Measurements from ENCODE around the gene OR12D1. TPM values are rescaled to one million over a fixed set of nuclear protein-coding genes. Genes with fewer than 3 reads are reported as not detected.

Gene OR12D1
- polyA plus RNA-seq, 5 donors, result not detected

GRCh38 chr6:29465279-29465678, 50.6 kb downstream of the OR12D1 start:
- DNase-seq, result no peak

GRCh38 chr6:29465801-29466200, 51.1 kb downstream of the OR12D1 start:
- DNase-seq, result no peak

- DNase-seq, result no peak
Measured at GRCh38 chr6:29466241-29466640, 51.5 kb downstream of the OR12D1 start.

Other genes with a start within 250 kb of the OR12D1 start
- gene OR2J2, start 244.0 kb upstream of the OR12D1 start, polyA plus RNA-seq (ENCODE audit: insufficient read depth in 1 of 5, insufficient read length in 5 of 5, low replicate concordance in 1 of 5), result not detected
- gene OR14J1, start 113.2 kb upstream of the OR12D1 start, polyA plus RNA-seq (ENCODE audit: insufficient read depth in 1 of 5, insufficient read length in 5 of 5, low replicate concordance in 1 of 5), result under 1 TPM; 0.05 to 0.12 (median 0.07) TPM
- gene OR5V1, start 46.1 kb upstream of the OR12D1 start, polyA plus RNA-seq (ENCODE audit: insufficient read depth in 1 of 5, insufficient read length in 5 of 5, low replicate concordance in 1 of 5), result not detected
- gene OR12D3, start 39.6 kb upstream of the OR12D1 start, polyA plus RNA-seq (ENCODE audit: insufficient read depth in 1 of 5, insufficient read length in 5 of 5, low replicate concordance in 1 of 5), result not detected
- gene OR12D2, start 19.3 kb upstream of the OR12D1 start, polyA plus RNA-seq (ENCODE audit: insufficient read depth in 1 of 5, insufficient read length in 5 of 5, low replicate concordance in 1 of 5), result not detected
- gene OR10C1, start 24.4 kb downstream of the OR12D1 start, polyA plus RNA-seq (ENCODE audit: insufficient read depth in 1 of 5, insufficient read length in 5 of 5, low replicate concordance in 1 of 5), result not detected
- gene OR11A1, start 42.1 kb downstream of the OR12D1 start, polyA plus RNA-seq (ENCODE audit: insufficient read depth in 1 of 5, insufficient read length in 5 of 5, low replicate concordance in 1 of 5), result not detected
- gene OR2H1, start 42.2 kb downstream of the OR12D1 start, polyA plus RNA-seq (ENCODE audit: insufficient read depth in 1 of 5, insufficient read length in 5 of 5, low replicate concordance in 1 of 5), result not detected
- not detected for gene MAS1L, start 73.0 kb downstream of the OR12D1 start, polyA plus RNA-seq (ENCODE audit: insufficient read depth in 1 of 5, insufficient read length in 5 of 5, low replicate concordance in 1 of 5)
- gene UBD, start 144.8 kb downstream of the OR12D1 start, polyA plus RNA-seq (ENCODE audit: insufficient read depth in 1 of 5, insufficient read length in 5 of 5, low replicate concordance in 1 of 5), result 1 to 10 TPM in 3 of 5 donors, under 1 TPM in 2; 0.68 to 2.8 (median 1.6) TPM
- under 1 TPM in 4 of 5 donors, not detected in 1; 0.07 to 0.20 (median 0.17) TPM for gene OR2H2, start 170.2 kb downstream of the OR12D1 start, polyA plus RNA-seq (ENCODE audit: insufficient read depth in 1 of 5, insufficient read length in 5 of 5, low replicate concordance in 1 of 5)
- gene GABBR1, start 218.3 kb downstream of the OR12D1 start, polyA plus RNA-seq (ENCODE audit: insufficient read depth in 1 of 5, insufficient read length in 5 of 5, low replicate concordance in 1 of 5), result 100 to 1,000 TPM in 1 of 5 donors, 10 to 100 TPM in 4; 85.5 to 122 (median 88.1) TPM
- gene MOG, start 242.2 kb downstream of the OR12D1 start, polyA plus RNA-seq (ENCODE audit: insufficient read depth in 1 of 5, insufficient read length in 5 of 5, low replicate concordance in 1 of 5), result under 1 TPM in 1 of 5 donors, not detected in 4; 0.13 TPM

All from right lung (tissue), 5 donors.